ENCODE measurements around the gene ANKRD50.

Gene ANKRD50

DNA sequence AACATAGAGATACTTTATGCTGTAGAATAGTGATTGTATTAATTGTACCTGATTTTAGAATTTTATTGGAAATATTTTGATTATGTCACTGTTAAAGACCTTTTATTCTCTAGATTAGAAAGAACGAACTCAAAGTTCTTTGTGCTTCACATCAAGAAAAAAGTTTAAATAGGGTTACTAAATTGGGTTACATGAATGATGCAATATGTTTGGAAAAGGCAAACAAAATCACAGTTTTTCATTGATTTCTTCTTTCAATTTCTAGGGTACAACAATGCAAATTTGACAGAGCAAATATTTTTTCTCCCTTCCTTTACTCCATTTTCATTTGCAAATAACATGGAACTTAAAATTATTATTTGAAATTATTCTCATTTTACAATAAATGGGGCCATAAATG is 24.0 kb upstream of the ANKRD50 start:
- H3K36me3 ChIP-seq (ENCODE audit: control insufficient read depth, low read depth, low read length) = no peaks in the 10 kb centered on the region
- H3K27me3 ChIP-seq (ENCODE audit: control insufficient read depth, insufficient read depth, low read length) = no peaks in the 10 kb centered on the region
- H3K4me3 ChIP-seq (ENCODE audit: low read length) = no peak overlapping the region
- H3K4me1 ChIP-seq (ENCODE audit: control insufficient read depth, low read depth, low read length) = peaks cover 18% of the 10 kb centered on the region
- H3K9ac ChIP-seq (ENCODE audit: low read length) = no peak overlapping the region
- no peak overlapping the region for H3K27ac ChIP-seq (ENCODE audit: low read length)
- H3K9me3 ChIP-seq (ENCODE audit: control insufficient read depth, low read depth, low read length) = no peaks in the 10 kb centered on the region

DNA sequence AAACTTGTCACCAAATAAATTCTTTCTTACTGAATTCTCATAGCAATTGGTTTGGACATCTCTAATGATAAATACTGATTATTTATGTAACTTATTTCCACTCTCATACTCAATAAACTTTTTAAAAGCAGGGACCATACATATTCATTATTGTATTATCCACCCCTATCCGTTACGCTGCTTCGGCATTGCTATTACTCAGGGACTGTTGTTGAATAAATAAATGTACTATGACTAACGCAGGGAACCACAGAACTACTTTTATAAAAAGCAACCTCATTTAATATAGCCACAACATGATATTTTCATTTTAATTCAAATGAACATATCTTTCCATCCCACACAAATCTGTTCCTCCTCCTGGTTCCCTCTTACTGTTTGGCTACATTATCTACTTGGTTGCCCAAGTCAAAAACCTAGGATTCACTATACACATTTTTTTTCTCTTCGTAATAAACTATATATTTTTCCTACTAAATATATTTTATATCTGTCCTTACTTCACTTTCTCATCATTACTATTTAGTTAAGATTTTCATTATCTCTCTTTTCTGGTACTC is 14.9 kb upstream of the ANKRD50 start:
- H3K36me3 ChIP-seq (ENCODE audit: control insufficient read depth, low read depth, low read length) = no peaks in the 10 kb centered on the region
- no peak overlapping the region for H3K27ac ChIP-seq (ENCODE audit: low read length)
- no peaks in the 10 kb centered on the region for H3K9me3 ChIP-seq (ENCODE audit: control insufficient read depth, low read depth, low read length)
- H3K4me3 ChIP-seq (ENCODE audit: low read length) = no peak overlapping the region
- no peak overlapping the region for H3K9ac ChIP-seq (ENCODE audit: low read length)
- no peaks in the 10 kb centered on the region for H3K27me3 ChIP-seq (ENCODE audit: control insufficient read depth, insufficient read depth, low read length)
- H3K4me1 ChIP-seq (ENCODE audit: control insufficient read depth, low read depth, low read length) = no peaks in the 10 kb centered on the region

DNA sequence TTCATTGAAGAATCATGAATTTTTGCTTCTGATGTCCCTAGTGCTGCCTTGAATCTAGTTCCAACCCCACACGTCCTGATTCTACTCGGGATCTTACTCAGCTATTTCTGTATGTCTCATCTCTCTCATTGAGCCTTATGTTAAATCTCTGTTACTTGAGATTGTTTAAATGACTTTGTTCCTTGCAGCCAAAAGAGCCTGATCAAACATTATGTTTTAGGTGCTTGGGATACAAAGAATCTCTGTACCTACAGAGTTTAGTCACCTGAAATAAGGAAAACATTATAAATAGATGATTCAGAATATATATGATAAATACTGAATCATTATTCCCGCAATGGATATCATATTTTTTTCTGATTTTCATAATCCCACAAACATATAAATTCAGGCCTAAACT is 13.7 kb upstream of the ANKRD50 start:
- Histone ChIP-seq H3K9me3 (ENCODE audit: control insufficient read depth, low read depth, low read length) (no peaks in the 10 kb centered on the region), H3K9ac (ENCODE audit: low read length) (no peak overlapping the region), H3K27me3 (ENCODE audit: control insufficient read depth, insufficient read depth, low read length) (no peaks in the 10 kb centered on the region), H3K27ac (ENCODE audit: low read length) (no peak overlapping the region), H3K36me3 (ENCODE audit: control insufficient read depth, low read depth, low read length) (no peaks in the 10 kb centered on the region), H3K4me1 (ENCODE audit: control insufficient read depth, low read depth, low read length) (no peaks in the 10 kb centered on the region), H3K4me3 (ENCODE audit: low read length) (no peak overlapping the region)

DNA sequence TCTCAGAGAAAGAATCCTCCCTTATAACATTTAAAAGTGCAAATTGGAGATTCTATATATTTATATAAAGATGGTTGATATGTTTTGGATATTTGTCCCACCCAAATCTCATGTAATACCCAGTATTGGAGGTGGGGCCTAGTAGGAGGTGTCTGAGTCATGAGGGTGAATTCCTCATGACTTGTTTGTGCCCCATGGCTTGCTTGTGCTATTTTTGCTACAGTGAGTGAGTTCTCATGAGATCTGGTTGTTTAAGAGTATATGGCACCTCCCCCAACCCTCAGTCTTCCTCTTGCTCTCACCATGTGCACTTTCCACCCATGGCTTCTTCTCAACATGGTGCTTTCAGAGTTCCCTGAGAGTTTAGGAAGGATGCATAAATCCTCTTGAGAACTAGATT is 9.5 kb upstream of the ANKRD50 start:
- Histone ChIP-seq H3K4me1 (ENCODE audit: control insufficient read depth, low read depth, low read length) (no peaks in the 10 kb centered on the region), H3K9ac (ENCODE audit: low read length) (no peak overlapping the region), H3K9me3 (ENCODE audit: control insufficient read depth, low read depth, low read length) (no peaks in the 10 kb centered on the region), H3K27ac (ENCODE audit: low read length) (no peak overlapping the region), H3K27me3 (ENCODE audit: control insufficient read depth, insufficient read depth, low read length) (no peaks in the 10 kb centered on the region), H3K4me3 (ENCODE audit: low read length) (no peak overlapping the region), H3K36me3 (ENCODE audit: control insufficient read depth, low read depth, low read length) (no peaks in the 10 kb centered on the region)

DNA sequence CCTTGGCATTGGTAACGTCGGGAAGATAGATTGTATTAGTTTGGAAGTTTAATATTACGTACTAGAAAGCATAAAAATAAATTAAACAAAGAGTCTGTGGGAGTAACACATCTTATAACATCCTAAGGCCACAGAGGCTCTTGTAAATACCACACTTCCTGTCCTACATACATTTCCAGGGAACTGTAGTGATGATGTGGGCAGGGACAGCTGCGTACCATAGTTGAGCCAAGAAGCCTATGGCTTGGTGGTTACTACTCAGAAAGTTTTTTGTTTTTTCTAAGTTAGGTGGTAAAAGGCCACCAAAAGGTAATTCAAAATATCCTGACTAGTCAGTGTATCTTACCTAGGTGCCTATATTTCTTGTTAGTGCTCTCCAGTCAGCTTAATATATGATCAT is 4.6 kb upstream of the ANKRD50 start:
- Histone ChIP-seq H3K36me3 (ENCODE audit: control insufficient read depth, low read depth, low read length) (no peaks in the 10 kb centered on the region), H3K9ac (ENCODE audit: low read length) (no peak overlapping the region), H3K9me3 (ENCODE audit: control insufficient read depth, low read depth, low read length) (no peaks in the 10 kb centered on the region), H3K27ac (ENCODE audit: low read length) (no peak overlapping the region), H3K27me3 (ENCODE audit: control insufficient read depth, insufficient read depth, low read length) (no peaks in the 10 kb centered on the region), H3K4me1 (ENCODE audit: control insufficient read depth, low read depth, low read length) (peaks cover 19% of the 10 kb centered on the region), H3K4me3 (ENCODE audit: low read length) (no peak overlapping the region)

DNA sequence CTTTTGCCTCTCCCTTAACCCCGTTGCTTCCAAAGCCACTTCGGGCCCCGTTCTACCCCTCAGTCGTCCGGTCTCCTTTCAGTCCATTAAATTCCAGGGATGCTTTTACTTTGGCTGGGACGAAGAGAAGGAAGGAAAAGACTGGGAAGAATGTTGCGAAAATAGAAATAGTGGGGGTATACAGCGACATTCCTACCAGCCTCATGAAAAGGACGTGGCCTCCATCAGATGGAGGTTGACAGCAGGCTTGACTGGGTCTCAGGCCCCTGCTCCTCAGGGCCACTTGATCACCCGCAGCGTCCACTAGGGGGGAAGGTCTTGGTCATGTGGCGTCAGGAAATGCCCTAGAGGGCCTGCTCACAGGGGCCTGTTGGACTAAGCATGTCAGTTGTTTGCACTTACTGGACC is 657 bp upstream of the ANKRD50 start:
- Histone ChIP-seq H3K4me3 (ENCODE audit: low read length) (peak overlapping the region; percentile 76), H3K9me3 (ENCODE audit: control insufficient read depth, low read depth, low read length) (no peaks in the 10 kb centered on the region), H3K36me3 (ENCODE audit: control insufficient read depth, low read depth, low read length) (no peaks in the 10 kb centered on the region), H3K27ac (ENCODE audit: low read length) (peak overlapping the region; percentile 66), H3K9ac (ENCODE audit: low read length) (peak overlapping the region; percentile 78), H3K4me1 (ENCODE audit: control insufficient read depth, low read depth, low read length) (peaks cover 38% of the 10 kb centered on the region), H3K27me3 (ENCODE audit: control insufficient read depth, insufficient read depth, low read length) (no peaks in the 10 kb centered on the region)

DNA sequence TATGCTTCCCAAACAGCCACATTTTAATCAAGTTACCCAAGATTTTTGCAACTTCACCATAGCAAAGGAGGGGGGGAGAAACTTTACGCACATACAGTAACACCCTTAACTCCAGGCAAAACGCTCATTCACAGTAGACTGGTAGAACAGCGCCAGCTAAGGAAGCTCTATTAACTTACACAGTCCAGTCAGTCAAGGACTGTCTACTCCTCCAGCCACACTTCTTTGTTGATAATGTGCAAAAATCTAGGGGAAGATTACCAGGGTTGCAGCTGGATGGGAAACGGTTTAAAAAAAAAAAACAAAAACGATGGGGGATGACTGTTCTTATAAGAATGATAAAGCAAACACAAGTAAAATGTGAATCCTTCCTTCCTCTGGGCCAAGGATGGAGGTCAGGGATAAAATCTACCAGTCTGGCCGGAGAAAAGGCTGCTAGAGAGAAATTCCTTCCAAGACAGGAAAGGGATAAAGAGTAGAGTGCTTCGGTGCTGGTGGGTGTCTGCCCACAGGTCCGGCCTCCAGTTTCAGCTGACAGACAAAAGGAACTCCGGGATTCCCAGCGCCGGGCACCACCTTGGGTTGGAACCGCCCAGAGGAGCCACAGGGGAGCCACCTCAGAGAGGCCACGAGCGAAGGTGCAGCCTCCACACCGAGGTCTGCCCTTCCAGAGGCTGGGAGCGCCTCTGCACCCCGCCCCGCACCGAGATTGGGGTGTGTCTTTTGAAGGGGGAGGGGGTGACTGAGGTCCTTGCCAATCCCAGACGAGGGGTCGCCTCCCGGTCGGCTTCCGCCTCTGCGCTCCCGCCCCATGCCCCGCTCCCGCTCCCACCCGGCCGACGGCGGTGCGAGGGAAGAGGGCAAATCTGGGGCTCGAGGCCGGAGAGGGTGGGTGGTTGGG is 811 bp downstream of the ANKRD50 start:
- peaks cover 9% of the 10 kb centered on the region for H3K36me3 ChIP-seq (ENCODE audit: control insufficient read depth, low read depth, low read length)
- no peaks in the 10 kb centered on the region for H3K27me3 ChIP-seq (ENCODE audit: control insufficient read depth, insufficient read depth, low read length)
- peak overlapping the region; percentile 65 for H3K27ac ChIP-seq (ENCODE audit: low read length)
- H3K4me3 ChIP-seq (ENCODE audit: low read length) = peak overlapping the region; percentile 97
- H3K9me3 ChIP-seq (ENCODE audit: control insufficient read depth, low read depth, low read length) = no peaks in the 10 kb centered on the region
- H3K9ac ChIP-seq (ENCODE audit: low read length) = peak overlapping the region; percentile 80
- H3K4me1 ChIP-seq (ENCODE audit: control insufficient read depth, low read depth, low read length) = peaks cover 38% of the 10 kb centered on the region

DNA sequence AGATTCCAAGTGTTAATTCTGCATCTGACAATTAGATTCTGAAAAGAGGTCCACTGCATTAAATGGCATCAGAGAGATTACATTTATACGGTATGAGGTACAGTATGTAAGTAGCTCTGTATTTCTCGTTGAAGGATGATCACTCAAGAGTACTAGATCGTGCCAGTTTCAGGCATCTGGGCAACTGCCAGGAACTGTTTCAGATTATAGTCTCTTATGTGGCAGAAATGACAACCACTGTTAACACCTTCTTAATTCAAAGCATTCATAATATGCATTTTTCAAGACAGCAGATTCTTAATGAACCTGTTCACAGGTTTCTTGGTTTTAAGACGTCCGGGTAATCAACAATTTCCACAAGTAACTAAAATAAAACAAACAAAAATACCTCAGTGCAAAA is 1.6 kb downstream of the ANKRD50 start:
- Histone ChIP-seq H3K9me3 (ENCODE audit: control insufficient read depth, low read depth, low read length) (no peaks in the 10 kb centered on the region), H3K4me1 (ENCODE audit: control insufficient read depth, low read depth, low read length) (peaks cover 38% of the 10 kb centered on the region), H3K9ac (ENCODE audit: low read length) (peak overlapping the region; percentile 80), H3K27ac (ENCODE audit: low read length) (no peak overlapping the region), H3K27me3 (ENCODE audit: control insufficient read depth, insufficient read depth, low read length) (no peaks in the 10 kb centered on the region), H3K36me3 (ENCODE audit: control insufficient read depth, low read depth, low read length) (peaks cover 9% of the 10 kb centered on the region), H3K4me3 (ENCODE audit: low read length) (peak overlapping the region; percentile 97)

DNA sequence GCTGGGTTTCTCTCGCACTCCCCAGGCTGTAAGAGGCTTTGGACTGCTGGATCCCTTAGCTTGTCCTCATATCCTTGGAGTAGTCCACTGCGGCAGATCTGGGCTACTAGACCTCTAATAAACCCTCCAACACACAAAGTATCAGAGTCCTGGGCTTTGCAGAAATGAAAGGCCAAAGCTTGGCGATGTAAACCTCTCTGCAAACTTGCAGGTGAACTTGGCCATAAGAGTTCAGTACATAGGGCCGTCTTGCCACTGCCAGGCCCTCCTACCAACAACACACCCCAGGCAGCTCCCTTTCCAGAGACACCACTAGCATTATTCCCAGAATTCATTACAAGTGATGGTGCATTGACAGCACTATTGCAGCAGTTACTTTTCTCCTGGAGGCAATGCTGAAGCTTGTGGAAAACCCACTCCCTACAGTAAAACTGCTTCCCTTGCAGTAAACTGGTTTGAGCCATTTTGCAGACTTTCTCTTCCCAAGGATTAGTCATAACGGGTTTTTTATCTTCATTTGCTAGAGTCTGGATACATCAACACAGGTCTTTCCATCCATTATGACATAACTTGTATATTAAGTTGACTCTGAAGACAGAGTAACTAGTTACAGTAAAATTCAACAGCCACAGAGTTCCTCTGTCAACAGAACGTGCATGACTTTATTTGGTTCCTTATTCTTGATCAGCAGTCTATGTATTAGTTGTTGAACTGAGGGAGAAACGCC is 2.4 kb downstream of the ANKRD50 start:
- Histone ChIP-seq H3K36me3 (ENCODE audit: control insufficient read depth, low read depth, low read length) (peaks cover 16% of the 10 kb centered on the region), H3K4me1 (ENCODE audit: control insufficient read depth, low read depth, low read length) (peaks cover 38% of the 10 kb centered on the region), H3K9me3 (ENCODE audit: control insufficient read depth, low read depth, low read length) (no peaks in the 10 kb centered on the region), H3K27ac (ENCODE audit: low read length) (no peak overlapping the region), H3K4me3 (ENCODE audit: low read length) (peak overlapping the region; percentile 97), H3K9ac (ENCODE audit: low read length) (no peak overlapping the region), H3K27me3 (ENCODE audit: control insufficient read depth, insufficient read depth, low read length) (no peaks in the 10 kb centered on the region)

DNA sequence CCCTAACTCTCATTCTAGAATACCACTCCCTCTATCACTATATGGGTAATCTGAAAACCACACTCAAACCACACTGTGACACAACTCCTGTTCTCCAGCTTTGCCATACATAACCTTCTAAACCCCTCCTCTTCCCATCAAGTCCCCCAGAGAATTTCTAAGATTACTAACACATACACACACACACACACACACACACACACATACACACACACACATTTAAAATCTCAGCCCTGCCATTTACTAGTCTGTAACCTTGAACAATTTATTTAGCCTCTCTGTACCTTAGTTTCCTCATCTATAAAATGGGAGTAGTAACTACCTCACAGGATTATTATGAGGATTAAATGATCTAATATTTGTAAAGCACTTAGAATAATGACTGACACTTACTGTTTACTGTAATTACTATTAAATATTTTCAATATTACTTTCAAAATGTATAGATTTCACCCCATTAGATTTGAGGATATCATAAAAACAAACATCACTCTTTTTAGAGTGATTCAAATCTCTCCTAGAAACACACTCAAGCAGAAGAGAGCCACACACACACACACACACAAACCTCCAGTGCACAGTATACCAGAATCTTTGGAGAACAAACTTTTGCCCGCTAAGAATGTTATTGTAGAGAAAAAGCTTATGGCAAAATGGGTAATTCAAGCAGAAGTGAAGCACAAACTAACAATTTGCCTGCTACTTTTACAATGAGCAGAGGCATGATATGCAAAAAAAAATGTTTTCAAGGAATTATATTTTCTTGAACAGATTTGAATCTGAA is 3.8 kb downstream of the ANKRD50 start:
- Histone ChIP-seq H3K27ac (ENCODE audit: low read length) (no peak overlapping the region), H3K9ac (ENCODE audit: low read length) (no peak overlapping the region), H3K36me3 (ENCODE audit: control insufficient read depth, low read depth, low read length) (peaks cover 16% of the 10 kb centered on the region), H3K4me3 (ENCODE audit: low read length) (peak overlapping the region; percentile 97), H3K9me3 (ENCODE audit: control insufficient read depth, low read depth, low read length) (no peaks in the 10 kb centered on the region), H3K27me3 (ENCODE audit: control insufficient read depth, insufficient read depth, low read length) (no peaks in the 10 kb centered on the region), H3K4me1 (ENCODE audit: control insufficient read depth, low read depth, low read length) (peaks cover 25% of the 10 kb centered on the region)

DNA sequence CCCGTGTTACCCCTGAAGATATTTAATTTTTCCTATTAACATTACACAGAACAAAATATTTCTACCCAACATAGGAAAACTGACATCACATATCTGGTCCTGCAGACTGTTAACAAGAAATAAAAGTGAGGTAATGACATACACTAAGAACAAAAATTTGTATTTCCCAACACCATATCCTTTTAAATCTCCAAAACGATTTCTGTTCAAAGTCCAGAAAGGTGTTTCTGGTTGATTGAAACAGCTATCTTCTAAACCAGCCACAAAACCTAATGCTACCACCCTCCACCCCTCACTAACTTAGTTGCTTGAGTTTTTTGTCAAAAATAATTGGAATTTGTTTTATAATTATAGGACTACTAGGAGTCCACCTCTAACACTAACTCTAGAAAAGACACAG is 7.1 kb downstream of the ANKRD50 start:
- peaks cover 11% of the 10 kb centered on the region for H3K4me1 ChIP-seq (ENCODE audit: control insufficient read depth, low read depth, low read length)
- no peak overlapping the region for H3K9ac ChIP-seq (ENCODE audit: low read length)
- H3K9me3 ChIP-seq (ENCODE audit: control insufficient read depth, low read depth, low read length) = no peaks in the 10 kb centered on the region
- H3K4me3 ChIP-seq (ENCODE audit: low read length) = no peak overlapping the region
- no peaks in the 10 kb centered on the region for H3K27me3 ChIP-seq (ENCODE audit: control insufficient read depth, insufficient read depth, low read length)
- no peak overlapping the region for H3K27ac ChIP-seq (ENCODE audit: low read length)
- H3K36me3 ChIP-seq (ENCODE audit: control insufficient read depth, low read depth, low read length) = peaks cover 22% of the 10 kb centered on the region
